Stimulated activated CD8-positive, alpha-beta memory T cell treated with anti-CD3 and anti-CD28 coated beads, Interleukin-7, amount 100 ng/mL, for 1 hour (primary cell): ENCODE data around the gene MYZAP.

Source experiments
- DNase-seq, 2 donors: peaks; one replicate each; pipeline ENCODE4 v3.0.0-alpha.2; 2020; ENCODE audit warnings: low read depth in 2 of 2

Gene MYZAP, protein sequence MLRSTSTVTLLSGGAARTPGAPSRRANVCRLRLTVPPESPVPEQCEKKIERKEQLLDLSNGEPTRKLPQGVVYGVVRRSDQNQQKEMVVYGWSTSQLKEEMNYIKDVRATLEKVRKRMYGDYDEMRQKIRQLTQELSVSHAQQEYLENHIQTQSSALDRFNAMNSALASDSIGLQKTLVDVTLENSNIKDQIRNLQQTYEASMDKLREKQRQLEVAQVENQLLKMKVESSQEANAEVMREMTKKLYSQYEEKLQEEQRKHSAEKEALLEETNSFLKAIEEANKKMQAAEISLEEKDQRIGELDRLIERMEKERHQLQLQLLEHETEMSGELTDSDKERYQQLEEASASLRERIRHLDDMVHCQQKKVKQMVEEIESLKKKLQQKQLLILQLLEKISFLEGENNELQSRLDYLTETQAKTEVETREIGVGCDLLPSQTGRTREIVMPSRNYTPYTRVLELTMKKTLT

DNA sequence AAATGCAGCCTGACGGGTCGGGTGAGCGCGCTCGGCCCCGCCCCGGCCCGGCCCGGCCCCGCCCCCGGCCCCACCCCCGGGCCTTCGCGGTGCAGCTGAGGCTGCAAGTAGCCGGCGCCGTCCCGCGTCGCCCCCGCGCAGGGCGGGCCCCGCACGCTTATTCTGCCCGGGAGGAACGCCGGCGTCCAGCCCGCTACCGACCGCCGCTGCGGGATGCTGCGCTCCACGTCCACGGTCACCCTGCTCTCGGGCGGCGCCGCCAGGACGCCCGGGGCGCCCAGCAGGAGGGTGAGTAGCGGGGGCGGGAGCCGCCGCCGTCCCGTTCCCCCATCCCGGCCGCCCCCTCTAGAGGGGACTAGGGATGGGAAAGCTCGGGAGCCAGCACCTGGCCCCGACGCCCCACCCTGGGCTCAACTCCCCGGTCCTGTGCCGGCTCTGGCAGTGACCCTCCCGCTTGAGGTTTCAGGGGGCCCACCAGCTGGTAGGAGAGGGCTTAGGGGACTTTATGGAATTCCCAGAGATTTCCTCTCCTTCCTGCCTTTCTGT lies at the start of gene MYZAP:
Gene MYZAP (plus strand): TSS at position 83 of the 546 bp plus-strand sequence. CDS start 131 bp downstream, at position 214.
- no peak for DNase-seq

DNA sequence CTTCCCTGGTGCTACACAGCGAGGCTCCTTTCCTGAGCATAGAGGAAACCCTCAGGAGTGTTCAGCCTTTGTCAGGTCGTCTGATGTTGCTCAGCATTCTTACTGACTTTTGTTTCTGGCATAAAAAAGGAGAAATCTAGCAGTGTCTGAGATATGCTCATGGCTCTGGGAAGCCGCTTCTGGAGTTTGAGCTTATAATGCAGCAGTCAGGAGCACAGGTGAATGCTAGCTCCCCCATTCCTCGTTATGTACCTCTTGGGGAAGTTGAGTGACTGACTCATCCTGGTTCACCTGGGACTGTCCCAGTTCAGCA lies 49.2 kb upstream of the MYZAP start:
- no peak for DNase-seq

DNA sequence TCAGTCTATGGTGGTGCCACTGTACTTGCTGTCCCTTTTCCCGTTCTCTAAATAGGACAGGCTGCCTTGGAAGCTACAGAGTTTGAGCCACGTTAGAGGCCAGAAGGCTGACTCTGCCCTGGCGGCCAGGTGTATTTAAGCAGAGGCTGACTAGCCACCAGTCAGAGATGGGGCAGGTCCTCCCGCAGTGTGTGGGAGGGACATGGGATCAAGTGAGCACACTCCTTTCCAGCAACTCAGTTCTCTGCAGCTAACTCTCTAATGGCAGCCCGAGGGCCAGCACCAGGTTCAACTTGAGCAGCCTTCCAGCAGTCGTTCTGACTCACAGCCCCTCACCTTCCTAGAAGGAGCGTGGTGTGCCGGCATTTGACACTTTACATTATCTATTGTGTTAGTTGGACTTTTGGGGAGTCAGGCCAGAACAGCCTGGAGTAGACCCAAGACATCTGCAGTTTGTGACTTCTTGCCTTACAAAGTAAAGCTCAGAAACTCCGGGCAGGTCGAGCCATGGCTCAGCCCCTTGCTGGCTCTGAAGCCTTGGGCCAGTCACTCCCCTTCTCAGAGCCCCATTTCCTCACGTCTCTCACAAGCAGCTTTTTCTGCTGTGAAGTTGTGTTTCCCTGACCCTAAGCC lies 46.7 kb upstream of the MYZAP start:
- DNase-seq: no peak

DNA sequence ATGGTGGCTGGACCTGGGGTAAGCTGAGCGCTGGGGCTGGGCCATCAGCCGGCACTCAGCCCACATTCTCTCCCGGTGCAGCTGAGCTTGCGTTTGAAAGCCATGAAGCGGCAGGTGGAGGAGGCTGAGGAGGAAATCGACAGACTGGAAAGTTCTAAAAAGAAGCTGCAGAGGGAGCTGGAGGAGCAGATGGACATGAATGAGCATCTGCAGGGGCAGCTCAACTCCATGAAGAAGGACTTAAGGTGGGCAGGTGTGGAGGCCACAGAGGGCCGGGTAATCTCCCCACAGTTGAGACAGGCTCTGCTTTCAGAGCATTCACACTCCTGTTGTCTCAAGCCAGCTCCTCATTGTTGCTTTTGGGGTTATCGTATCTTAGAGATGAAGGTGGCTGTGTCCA lies 45.7 kb upstream of the MYZAP start:
- DNase-seq: no peak

DNA sequence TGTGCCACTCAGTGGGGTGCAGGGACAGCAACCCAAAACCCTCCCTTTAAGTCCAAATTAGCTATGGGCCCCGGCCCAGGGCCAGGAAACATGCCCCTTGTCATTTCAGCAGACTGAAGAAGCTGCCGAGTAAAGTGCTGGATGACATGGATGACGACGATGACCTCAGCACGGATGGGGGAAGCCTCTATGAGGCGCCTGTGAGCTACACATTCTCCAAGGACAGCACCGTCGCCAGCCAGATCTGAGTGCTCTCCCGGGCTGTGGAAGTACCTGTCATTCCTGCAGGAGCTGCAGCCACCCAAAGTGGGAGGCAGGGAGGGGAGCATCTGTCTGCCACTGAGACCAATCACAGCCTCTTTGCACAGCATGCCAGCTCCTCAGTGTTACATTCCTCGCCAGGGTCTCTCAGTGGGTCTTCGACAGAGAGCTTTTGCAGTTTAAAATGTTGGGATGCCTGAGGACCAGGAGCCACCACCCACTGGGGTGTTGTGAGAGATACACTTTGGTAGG lies 44.4 kb upstream of the MYZAP start:
- no peak for DNase-seq

DNA sequence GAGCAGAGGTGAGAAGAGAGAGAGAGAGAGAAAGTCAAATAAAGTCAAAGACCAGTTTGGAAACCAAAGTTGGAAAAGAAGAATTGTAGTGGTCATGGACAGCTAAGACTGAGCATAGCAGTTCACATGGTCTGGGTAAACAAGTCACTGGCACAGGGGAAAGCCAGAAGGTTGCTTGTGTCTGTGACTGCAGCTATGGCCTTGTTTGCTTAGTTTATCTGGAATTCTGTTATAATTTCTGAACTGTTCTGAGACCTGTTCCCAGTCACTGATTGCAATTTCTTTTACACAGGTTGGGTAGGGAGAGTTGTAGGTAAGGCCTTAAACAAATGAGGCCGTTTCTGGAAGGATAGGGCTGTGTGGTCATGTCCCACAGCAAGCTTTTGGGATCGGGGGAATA lies 43.4 kb upstream of the MYZAP start:
- no peak for DNase-seq

DNA sequence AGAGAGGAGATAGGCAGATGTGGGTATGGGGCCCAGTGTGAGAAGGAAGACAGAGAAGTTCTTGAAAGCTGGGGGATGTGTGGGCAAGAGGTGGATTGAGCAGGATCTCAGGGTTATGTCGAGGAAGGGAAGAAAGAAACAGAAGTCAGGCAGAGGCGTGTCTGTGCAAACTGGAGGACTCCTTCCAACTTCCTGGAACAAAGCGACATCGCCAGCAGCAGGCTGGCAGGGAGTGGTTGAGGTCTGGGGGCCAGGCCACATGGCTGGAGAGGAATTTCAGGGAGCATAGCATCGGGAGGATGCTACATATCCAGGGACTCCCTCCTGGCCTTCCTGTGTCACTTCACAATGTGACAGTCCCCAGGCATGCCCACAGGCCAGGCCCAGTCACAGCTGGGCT lies 42.9 kb upstream of the MYZAP start:
- DNase-seq: no peak

DNA sequence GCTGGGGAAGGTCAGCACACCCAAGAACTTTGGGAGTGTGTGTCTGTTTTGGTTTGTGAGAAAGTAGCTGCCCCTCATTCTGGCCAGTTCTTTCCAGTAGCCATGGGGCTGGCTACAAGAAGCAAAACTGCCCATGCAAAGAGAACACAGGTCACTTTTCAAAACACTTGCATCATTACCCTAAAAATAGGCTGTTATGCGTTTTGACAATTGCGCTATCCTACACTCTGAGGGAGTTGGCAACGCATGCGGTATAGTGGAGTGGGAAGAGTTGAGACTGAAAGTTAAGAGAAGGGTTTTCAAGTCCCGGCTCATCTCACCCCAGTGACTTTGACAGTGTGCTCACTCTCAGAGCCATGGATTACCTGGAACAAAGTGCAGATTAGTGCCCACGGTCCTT lies 41.8 kb upstream of the MYZAP start:
- no peak for DNase-seq

DNA sequence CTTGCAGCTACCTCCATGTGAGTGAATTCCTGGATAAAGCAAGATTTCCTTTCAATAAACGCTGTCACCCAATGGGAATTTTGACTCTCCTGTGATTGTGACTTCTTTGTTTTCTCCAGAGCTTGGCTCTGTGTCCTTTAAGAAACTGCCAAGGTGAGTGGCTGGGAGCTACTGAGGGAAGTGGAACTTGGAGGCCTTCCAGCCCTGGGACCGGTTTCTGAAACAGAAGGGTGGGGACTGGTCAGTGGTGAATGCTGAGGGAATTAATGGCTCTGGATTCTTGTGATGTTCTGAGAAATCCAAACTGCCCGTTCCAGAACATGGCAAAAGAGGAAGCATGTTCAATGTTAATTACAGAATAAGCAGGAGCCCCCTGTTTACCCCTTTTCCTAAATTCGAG lies 41.1 kb upstream of the MYZAP start:
- DNase-seq: no peak

DNA sequence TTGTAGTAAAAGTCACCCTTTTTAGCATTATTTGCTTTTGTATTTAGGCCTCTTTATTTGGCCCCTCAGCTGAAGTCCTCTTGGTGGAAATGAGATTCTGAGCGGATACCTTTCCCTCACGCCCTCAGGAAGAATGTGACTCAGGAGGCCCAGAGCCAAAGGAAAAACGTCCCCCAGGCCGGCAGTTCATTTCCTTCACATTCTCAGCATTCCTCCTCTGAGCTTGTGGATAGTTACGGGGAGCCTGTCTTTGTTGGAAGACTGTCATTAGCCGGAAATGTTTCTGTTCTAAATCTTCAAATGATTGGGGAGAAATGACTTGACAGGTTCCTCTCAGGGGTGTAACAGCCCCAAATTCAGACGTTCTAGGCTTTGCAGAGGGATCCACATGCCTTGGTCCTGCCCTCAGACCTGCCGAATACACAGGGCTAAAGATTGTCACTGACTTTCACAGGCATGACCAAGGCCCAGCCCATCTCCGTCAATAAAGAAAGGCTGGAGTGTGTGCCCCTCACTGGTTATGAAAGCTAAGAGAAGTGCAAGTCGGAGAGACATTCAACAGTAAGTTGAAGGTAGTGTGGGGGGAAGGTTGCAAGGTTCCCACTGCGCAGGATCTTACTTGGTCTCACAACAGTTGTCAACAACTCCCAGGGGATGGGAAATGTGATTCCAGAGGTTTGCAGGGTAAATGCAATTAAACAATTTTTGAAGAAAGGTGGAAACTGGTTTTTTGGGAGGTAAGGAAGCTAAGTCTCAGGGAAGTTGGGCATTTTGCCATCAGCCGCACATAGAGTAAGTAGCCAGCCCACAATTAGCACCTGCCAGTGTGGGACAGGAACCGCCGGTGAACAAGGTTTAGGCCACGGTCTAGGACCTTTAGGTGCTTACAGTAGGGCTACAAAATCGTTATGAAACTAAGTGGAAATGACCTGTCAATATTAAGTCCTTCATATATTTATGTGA lies 39.7 kb upstream of the MYZAP start:
- no peak for DNase-seq

DNA sequence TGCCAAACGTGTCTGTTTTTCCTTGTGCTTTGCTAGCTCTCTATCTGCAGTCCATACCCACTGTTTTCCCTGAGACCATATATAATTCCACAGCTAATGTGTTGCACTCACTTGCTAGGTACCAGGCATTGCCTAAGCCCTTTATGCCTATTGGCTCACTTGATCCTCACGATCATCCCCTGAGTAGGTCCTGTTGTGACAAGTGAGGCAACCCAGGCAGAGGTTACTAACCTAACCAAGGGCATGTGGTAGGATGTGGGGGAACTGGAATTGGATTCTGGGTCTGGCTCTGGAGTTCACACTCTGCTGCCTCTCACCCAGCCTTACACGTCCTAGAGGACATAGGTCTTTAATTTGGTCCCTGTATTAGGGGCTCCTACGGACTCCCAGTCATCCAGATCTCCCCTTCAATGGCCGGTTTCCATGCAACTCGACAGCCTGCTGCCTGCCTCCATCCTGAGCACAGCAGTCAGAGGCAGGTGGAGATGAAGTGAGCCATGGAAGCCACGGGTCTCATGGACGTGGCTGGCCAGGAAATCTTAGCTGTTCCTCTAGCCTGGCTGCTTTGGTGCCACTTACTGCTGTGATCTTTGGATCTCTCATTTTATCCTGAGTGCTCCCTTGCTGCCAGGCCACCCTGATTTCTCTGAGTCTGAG lies 38.9 kb upstream of the MYZAP start:
- no peak for DNase-seq

DNA sequence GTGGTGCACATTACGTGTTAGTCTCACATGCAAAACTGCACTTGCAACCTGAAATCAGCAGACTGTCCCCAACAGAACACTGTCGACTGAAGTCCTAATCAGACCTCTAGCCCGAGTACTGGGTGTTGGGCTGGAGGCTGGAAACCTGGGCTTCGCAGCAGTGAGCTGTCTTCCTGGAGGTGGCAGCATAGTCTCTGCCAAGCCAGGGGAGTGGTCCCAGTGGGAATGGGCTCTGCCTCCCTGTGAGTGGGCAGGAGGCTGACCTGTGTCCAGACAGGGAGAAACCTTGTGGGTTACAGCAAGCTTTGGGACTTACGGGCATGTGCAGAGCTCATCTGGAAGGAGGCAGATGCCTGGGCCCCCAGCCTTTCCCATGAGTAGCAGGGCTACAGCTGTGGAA lies 38.2 kb upstream of the MYZAP start:
- no peak for DNase-seq

DNA sequence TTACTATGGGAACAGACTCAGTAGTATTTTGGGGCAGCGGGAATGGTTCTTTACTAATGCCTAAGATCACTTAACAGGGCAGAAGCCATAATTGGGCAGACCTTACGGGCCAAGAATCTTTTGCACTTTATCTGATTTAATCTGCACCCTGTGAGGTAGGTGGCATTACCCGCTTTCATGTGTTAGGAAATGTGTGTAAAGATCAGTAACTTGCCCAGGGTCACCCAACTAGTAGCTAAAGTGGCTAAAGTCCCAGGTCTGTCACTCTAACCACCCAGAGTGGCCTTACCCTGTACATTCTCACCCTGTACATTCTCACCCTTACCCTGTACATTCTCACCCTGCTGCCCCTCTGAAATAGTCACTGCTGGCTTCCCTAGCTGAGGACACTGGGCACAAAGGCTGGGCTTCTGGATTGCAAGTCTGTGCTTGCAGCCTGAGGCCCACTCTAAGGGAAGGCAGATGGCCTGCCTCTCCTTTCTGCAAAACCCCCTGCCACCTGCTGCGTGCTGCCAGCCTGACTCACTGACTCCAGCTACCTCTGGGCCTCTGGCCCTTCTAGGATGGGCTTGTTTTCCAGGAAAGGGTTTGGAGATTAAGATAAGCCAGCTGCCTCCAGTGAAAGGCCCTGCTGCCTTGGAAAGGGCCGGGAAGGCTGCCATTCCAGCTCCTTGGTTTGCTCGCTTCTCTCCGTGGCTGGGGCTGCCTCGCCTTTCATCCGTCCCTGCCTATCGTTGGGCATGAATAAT lies 37.5 kb upstream of the MYZAP start:
- DNase-seq: no peak

DNA sequence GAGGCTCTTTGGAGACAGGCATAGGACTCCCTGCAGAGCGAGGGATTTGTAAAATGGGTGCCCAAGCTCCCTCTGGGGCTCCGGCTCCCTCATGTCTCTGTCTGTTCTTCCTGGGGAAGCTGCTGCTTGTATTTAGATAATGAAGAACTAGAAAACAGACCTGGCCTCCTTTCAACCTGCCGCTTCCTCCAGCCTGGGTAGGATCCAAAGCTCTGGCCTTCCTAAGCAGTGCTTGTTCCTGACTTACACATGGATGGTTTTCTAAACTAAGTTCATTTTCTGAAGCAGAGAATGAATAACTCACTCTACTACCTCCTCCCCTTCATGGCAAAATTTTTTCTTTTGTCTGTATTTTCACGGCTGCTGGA lies 36.9 kb upstream of the MYZAP start:
- no peak for DNase-seq

DNA sequence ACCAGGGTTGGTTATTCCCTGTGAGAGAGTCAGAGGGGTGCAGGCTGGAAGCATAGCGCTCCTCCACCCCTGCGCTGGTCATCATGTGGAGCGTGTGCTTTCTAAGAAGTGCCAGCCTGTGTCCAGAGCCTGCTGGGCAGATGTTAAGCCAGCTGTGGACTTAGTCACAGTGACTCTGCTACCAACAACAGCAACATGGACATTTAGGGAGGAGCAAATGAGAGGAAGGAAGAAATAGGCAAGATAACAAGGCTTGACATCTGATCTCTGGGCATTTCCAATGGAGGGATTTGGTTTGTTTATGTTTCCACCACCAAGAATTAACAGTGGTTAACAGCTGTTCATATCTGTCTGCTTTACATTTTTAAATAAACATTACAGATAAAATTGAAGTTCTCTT lies 36.4 kb upstream of the MYZAP start:
- DNase-seq: no peak

DNA sequence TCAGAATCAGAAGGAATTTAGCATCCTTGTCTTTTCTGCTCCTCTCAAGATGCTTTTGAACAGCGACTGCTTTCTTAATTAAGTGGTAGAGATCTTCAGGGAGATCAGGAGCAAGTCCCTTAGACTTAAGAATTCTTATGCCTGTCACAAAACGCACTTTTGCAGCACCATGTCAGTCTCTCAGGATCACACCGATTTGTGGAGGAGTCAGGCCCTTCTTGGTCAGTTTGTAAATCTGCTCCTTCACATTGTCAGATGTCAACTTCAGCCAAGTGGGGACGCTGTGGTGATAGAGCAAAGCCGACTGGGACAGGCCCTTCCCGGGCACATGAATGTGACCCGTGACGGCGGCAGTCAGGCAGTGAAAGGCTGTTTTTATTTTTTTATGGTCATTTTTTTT lies 35.7 kb upstream of the MYZAP start:
- DNase-seq: no peak

DNA sequence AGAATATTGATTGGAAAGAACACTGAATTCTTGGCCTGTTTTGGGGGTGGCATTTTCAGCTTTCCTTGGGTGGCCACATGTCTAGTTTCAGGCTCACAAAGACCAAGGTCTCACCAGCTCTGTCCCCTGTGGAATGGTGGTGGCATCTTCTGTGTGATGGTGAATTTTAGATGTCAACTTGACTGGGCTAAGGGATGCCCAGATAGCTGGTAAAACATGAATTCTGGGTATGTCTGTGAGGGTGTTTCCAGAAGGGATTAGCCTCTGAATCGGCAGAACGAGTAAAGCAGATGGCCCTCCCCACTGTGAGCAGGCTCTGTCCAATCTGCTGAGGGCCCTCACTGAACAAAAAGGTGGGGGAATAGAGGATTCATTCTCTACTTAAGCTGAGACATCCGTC lies 34.4 kb upstream of the MYZAP start:
- DNase-seq: no peak

DNA sequence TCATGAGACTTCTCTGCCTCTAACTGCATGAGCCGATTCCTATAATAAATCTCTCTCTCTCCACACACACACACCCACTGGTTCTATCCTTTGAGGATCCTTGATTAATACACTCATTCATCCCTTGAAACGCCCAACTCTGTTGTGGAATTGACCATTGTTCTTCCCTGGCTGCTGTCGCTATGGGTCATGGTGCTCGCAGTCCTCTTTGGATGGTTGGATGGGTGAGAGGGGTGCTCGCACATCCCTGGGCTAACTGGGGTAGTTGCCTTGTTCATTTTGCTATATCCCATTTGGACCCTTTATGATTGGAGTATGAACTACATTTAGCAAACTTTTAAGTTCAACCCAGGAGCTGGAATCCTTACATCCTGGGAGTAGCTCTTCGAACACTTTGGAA lies 33.9 kb upstream of the MYZAP start:
- no peak for DNase-seq

DNA sequence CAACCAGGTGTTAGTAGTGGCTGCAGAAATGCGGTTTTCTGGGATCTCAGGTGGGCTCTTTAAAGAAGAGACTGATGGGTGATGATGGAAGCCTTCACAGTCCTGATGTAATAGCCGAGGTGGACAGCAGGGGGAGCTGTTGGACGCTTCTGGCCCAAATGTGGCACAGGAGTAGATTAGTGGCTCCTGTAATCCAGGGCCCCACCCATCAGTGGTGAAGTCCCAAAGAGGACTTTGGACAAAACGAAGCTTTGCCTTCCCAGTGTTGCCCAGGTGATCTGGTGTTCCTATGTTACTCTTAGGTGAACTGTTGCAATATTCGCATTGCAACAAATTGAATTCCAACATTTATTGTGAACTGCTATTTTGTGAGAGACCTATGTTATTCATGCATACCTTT lies 31.8 kb upstream of the MYZAP start:
- peak; percentile 14 to 47 for DNase-seq

DNA sequence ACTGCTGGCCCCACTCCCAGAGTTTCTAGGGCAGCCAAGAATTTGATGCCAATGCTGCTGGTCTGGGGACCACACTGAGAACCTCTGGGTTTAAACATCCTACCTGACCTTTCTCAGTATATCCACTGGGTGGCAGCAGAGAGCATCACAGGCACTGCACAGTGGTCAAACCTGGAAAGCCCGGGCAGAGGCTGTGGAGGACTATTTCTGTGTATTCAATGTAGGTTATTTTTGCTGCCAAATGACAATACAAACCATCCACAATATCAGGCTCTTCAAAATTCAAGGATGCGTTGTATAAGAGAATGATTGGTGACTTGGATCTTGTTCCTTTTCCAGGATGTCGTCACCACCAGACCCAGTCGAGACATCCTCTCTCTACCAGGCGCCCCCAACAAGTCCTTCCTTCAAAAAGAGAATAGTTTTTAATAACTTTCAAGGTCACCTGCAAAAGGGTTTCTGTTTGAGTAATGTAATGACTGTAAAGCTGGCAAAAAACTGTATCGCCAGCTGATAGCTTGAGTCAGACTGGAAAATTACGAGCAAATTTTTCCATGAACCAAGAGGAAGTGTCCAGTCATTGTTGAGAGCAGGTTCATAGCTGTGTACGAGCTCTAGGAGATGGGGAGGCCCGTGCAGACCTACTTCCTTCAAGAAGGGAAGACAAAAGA lies 30.5 kb upstream of the MYZAP start:
- DNase-seq: peak; percentile 18 to 29
